GM18867 (cell line): ENCODE measurements around the gene AHRR.
"Not testable (repeated sequence)": the region's sequence is repeated elsewhere in the genome, so short reads cannot be mapped to it uniquely, and the experiment has no call there.

Experiments
- ATAC-seq: cut with Tn5 transposase; IDR thresholded peaks from one replicate; pipeline ENCODE4 v1.9.1; 2021; ENCODE audit warnings: mild to moderate bottlenecking, moderate library complexity; ENCODE audit not compliant: unreplicated experiment

AHRR gene

GRCh38 chr5:405421-405820, 83.9 kb downstream of the AHRR start:
- no peak for ATAC-seq

- ATAC-seq: no peak
These were observed 84.5 kb downstream of the AHRR start for GRCh38 chr5:406041-406440.

GRCh38 chr5:407051-407450, 85.5 kb downstream of the AHRR start:
- no peak for ATAC-seq

DNA sequence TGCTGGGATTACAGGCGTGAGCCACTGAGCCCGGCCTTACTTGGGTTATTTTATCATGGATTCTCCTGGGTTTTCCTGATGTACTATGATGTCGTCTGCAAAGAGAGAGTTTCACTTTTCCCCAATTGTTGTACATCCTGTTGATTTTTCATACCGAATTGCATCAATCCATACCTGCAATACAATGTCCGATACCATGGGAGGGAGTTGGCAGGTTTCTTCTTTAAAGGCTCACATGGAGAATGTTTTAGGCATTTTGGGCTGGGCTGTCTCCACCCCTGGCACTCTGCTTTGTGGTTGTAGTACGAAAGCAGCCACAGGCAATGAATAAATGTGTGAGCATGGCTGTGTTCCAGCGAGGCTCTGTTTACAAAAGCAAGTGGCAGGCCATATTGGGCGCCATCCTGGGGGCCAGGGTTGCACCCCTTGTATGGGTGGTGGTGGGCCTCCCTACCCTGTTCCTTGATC, 86.3 kb downstream of the AHRR start:
- no peak for ATAC-seq

DNA sequence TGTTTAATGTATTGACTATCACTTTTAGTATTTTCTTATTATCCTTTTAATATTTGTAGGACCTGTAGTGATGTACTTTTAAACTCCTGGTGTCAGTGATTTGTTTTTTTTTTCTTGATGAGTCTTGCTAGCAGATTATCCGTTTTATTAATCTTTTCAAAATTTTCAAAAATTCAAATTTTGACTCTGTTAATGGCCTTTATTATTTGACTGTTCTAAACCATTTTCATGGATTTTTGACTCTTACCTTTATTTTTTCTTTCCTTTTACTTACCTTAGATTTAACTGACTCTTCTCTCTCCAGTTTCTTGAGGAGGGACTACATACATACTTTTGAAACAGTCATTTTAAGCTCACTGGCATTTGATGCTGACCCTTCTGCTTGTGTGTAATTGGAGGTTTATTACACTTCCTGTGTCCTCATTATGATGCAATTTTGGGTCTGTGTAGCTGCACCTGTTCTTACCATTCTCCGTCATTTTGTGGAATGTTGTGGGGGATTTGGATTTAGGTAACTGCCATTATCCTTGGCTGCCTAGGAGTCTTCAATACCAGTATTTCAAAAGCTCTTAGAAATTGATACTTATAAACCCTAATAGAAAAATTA, 89.5 kb downstream of the AHRR start:
- no peak for ATAC-seq

GRCh38 chr5:411728-412127, 90.2 kb downstream of the AHRR start:
- no peak for ATAC-seq

GRCh38 chr5:414991-415927, 93.7 kb downstream of the AHRR start:
- ATAC-seq: not testable (repeated sequence)

- no peak for ATAC-seq
These were observed 94.6 kb downstream of the AHRR start for GRCh38 chr5:415928-416635.

DNA sequence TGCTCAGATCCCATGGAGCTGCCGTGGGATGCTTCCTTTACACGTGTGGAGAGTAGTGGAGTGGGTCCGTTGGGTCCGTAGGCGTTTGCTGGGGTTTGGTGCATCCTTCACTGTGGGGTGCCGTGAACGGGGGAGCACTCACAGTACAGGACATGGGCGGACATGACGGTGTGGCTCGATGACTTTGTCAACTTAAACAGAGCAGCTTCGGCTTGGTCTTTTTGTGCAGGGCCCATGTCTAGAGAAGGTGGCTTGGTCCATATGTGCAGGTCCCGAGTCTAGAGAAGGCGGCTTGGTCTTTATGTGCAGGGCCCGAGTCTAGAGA, 95.1 kb downstream of the AHRR start:
- ATAC-seq: no peak

DNA sequence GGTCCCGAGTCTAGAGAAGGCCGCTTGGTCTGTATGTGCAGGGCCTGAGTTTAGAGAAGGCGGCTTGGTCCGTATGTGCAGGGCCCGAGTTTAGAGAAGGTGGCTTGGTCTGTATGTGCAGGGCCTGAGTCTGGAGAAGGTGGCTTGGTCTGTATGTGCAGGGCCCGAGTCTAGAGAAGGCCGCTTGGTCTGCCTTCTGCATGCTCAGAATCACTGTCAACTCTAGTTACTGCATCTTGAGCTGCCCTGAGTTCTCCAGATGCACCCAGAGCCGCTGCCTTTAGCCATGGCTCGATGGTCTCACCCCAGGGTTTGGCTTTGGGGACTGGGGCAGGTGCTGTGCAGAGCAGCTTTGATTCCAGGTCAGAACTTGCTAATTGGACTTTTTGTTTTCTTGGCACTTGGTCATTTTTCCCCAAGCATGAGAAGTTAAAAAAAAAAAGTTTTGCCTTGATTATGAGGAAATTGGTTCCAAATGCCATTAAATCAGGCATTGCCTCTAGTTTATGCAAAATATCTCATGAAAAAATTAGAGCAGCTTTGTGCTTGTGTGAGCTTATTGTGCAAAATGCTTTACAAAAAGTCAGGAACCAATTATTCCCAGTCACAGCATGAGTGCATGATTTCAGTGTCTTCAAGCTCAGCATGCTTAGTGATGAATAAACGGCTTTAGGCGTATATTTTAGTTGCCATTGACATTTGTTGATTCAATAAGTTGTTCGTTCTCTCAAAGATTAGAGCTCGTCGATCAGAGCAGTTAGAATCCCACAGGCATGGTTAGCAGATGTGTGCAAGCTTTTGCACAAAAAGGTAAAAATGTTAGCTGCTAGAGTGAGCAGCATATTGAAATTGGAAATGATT, 96.0 kb downstream of the AHRR start:
- ATAC-seq: no peak

DNA sequence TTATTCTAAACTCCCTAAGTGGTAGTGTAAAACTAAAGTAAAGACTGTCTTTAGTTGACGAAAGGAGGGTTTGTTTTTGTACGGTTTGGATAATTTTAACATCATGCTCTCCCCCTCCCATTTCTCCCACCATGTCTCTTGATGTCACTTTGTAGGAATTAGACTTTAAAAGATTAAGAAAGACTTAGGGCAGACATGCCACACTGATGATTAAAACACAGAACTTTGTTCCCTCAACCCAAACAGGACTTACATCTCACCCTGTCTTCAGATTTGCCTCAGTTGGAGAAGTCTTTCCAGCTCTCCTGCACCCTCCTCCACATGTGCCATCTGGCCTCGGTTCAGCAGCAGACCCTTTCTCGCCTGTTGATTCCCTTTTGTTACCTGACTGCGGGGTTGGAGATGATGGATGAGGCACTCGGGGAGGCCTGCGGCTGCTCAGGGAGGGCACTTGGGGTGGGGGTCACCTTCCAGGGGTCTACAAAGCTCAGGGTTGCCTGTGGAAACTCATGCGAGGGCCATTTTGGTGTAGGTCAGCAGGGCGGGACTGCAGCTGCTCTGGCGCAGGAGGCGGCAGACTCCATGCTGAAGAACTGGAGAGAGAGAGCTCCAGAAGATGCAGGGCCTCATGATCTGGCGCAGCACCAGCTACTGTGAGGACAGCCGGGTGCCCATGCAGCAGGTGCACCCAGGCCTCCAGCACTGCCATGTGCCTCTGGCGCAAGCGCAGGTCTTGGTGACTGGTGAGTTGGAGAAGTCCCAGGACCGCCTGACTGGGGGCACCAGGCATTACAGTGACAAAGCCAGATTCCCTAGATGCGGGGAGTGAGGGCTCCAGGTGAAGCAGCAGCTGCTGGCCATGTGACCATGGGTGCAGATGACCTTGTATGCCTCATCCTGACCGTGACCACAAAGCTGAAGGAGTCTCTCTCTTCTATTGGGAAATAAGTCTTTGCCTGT, 96.9 kb downstream of the AHRR start:
- no peak for ATAC-seq

GRCh38 chr5:419970-420369, 98.5 kb downstream of the AHRR start:
- ATAC-seq: no peak

DNA sequence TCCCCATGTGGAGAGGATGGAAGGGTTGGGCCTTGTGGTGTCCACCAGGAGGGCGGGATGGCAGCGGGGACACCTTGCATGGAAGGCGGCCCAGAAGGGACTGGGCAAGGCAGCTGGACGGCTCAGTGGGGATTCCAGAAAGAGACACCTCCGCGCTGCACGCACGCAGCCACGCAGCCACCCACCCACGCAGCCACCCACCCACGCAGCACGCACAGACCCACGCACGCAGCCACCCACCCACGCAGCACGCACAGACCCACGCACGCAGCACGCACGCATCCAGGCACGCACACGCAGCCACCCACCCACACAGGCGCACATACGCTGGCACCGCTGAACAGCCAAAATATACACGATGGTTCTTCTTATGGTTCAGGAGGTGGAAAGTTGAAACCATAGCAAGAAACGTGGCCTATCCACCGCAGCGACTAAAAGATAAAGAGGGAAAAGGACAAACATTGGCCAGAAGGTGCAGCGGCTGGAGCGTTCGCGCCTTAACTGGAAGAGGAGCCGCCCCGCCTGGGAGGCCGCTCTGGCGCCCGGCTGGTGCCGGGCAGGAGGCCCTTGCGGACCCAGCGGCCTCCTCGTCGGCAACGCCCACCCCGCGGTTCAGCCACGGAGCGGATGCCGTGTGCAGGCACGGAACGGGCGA, 99.2 kb downstream of the AHRR start:
- no peak for ATAC-seq

- no peak for ATAC-seq
These were observed 99.9 kb downstream of the AHRR start for GRCh38 chr5:421287-421880.

- ATAC-seq: no peak
These were observed 100.4 kb downstream of the AHRR start for GRCh38 chr5:421901-422300.

GRCh38 chr5:422323-423232, 101.1 kb downstream of the AHRR start:
- ATAC-seq: no peak

DNA sequence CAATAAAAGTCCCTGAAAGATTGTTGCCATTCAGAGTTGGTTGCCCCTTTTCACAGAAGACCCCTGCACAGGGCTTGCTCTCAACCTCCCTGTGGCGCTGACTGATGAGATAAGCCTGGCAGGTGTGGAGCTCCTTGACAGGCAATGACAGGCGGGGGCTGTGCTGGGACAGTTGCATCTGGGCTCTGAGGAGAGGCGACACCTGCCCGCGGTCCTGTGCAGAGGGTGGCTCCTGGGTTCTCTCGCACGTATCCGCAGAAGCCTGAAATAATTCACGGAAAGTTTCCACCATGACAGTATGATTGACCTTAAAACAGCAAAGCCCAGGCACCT, 101.7 kb downstream of the AHRR start:
- ATAC-seq: no peak
